WI38 (cell line): ENCODE measurements around the gene DCHS1.
A peak's percentile ranks its signal among the peaks of the same experiment; 100 is the strongest.

Source experiments
- H3K4me3 ChIP-seq: 2 replicates; pipeline ENCODE4 v1.5.1; 2011; ENCODE audit warnings: low read depth, mild to moderate bottlenecking, control low read depth, low read length
- TF ChIP-seq, protein P1 (sequence below): IDR thresholded peaks from 2 replicates; pipeline ENCODE4 v1.5.1; 2012; ENCODE audit warnings: low read depth, mild to moderate bottlenecking, control low read depth, low read length

DCHS1 gene

GRCh38 chr11:6657346-6657745 is 1.7 kb upstream of the DCHS1 start:
- TF ChIP-seq, protein P1, sequence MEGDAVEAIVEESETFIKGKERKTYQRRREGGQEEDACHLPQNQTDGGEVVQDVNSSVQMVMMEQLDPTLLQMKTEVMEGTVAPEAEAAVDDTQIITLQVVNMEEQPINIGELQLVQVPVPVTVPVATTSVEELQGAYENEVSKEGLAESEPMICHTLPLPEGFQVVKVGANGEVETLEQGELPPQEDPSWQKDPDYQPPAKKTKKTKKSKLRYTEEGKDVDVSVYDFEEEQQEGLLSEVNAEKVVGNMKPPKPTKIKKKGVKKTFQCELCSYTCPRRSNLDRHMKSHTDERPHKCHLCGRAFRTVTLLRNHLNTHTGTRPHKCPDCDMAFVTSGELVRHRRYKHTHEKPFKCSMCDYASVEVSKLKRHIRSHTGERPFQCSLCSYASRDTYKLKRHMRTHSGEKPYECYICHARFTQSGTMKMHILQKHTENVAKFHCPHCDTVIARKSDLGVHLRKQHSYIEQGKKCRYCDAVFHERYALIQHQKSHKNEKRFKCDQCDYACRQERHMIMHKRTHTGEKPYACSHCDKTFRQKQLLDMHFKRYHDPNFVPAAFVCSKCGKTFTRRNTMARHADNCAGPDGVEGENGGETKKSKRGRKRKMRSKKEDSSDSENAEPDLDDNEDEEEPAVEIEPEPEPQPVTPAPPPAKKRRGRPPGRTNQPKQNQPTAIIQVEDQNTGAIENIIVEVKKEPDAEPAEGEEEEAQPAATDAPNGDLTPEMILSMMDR, result no peak
- H3K4me3 ChIP-seq, result no peak overlapping the region

GRCh38 chr11:6656936-6657335 is 1.3 kb upstream of the DCHS1 start:
- H3K4me3 ChIP-seq, result peak overlapping the region; percentile 51
- TF ChIP-seq, protein P1, result no peak

- peak overlapping the region; percentile 51 for H3K4me3 ChIP-seq
Observed at GRCh38 chr11:6656584-6656915, 941 bp upstream of the DCHS1 start.

GRCh38 chr11:6655020-6655789 is 404 bp downstream of the DCHS1 start:
- H3K4me3 ChIP-seq, result peak overlapping the region; percentile 60

More at GRCh38 chr11:6656584-6656915, 941 bp upstream of the DCHS1 start:
- TF ChIP-seq, protein P1, result no peak

GRCh38 chr11:6654281-6655019 is 1.2 kb downstream of the DCHS1 start:
- peak overlapping the region; percentile 60 for H3K4me3 ChIP-seq
- TF ChIP-seq, protein P1, result no peak

More at GRCh38 chr11:6655020-6655789, 404 bp downstream of the DCHS1 start:
- TF ChIP-seq, protein P1, result no peak

DNA sequence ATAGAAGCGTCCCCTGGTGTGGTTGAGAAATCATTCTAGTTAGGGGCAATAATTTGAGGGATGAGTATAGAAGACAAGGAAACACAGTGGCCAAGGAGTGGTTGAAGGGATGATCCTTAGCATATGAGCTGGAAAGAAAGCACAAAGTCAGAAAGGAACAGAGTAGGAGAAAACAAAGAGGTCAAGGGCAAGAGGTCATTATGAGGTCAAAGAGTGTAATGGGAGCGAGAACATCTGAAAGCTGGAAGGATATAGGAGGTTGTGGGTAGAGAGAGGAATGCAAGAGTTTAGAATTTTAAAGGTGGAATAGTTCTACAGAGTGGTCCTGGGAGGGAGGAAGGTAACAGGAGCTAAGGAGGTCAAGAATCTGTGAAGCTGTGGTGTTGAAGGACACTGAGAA is 2.0 kb downstream of the DCHS1 start:
- TF ChIP-seq, protein P1, result no peak
- H3K4me3 ChIP-seq, result no peak overlapping the region

GRCh38 chr11:6653097-6653496 is 2.5 kb downstream of the DCHS1 start:
- no peak overlapping the region for H3K4me3 ChIP-seq

More at GRCh38 chr11:6653097-6653496, 2.5 kb downstream of the DCHS1 start:
- TF ChIP-seq, protein P1, result no peak
